HG03097 (cell line): ENCODE measurements around the gene PGPEP1.

ENCODE experiments used
- ATAC-seq: cut with Tn5 transposase; IDR thresholded peaks from one replicate; pipeline ENCODE4 v1.9.1; 2021; ENCODE audit not compliant: unreplicated experiment, low FRiP score

The PGPEP1 gene, protein sequence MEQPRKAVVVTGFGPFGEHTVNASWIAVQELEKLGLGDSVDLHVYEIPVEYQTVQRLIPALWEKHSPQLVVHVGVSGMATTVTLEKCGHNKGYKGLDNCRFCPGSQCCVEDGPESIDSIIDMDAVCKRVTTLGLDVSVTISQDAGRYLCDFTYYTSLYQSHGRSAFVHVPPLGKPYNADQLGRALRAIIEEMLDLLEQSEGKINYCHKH

DNA sequence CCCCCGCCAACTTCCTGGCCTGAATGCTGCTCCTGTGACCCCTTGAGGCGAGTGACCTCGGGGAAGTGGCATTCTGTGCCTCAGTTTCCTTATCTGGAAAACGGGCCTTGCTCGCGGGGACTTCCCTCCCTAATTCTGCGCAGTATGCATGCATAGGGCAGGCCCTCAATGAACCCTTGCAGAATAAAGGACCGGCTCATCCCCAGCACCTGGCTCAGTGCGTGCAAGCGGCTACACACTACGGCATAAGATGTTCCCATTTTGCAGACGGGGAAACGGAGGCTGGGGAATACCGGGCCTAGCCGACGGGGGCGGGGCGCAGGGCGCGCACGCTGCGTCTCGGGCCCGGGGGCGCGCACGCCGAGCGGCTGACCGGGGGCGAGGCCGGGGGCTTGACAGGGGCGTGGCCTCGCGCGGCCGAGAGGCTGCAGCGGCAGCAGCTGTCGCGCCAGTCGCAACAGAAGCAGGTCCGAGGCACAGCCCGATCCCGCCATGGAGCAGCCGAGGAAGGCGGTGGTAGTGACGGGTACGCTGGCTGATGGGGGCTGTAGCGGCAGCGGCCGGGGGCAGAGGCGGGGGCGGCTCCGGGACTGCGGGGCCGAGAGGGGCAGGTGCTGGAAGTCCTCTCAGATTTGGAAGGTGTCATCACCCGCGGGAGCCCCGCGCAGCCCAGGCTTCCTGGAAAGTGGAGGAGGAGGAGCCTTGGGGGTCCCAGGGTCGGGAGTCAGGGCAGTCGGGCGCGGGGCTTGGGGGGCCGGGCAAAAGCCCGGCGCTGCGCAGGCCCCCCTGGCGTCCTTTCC is at the start of gene PGPEP1:
Gene PGPEP1, plus strand, starts transcription at position 409 of the 800 bp plus-strand sequence. Its CDS starts 84 bp downstream, at position 493.
- no peak for ATAC-seq

DNA sequence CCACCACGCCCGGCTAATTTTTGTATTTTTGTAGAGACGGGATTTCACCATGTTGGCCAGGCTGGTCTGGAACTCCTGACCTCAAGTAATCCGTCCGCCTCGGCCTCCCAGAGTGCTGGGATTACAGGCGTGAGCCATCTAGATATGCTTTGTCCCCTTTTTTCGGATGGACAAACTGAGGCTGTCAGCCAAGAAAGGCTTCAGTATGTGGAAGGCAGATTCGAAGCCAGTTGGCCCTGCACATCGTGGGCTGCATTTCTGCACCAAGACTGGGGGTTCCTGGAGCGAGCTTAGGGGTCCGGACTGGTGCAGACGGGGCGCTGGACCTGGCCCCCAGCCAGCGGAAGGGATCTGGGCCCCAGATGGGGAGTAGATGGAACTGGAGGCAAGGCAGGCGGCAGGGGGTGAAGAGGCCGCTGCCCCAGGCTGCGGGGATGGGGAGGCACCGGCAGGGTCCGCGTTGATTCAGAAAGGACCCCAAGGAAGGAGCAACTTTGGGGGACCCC is 49.3 kb upstream of the PGPEP1 start:
- ATAC-seq, result peak; percentile 8

- peak; percentile 44 for ATAC-seq
Observed at GRCh38 chr19:18291590-18292461, 48.6 kb upstream of the PGPEP1 start.

GRCh38 chr19:18292462-18292809 is 48.0 kb upstream of the PGPEP1 start:
- ATAC-seq, result no peak

DNA sequence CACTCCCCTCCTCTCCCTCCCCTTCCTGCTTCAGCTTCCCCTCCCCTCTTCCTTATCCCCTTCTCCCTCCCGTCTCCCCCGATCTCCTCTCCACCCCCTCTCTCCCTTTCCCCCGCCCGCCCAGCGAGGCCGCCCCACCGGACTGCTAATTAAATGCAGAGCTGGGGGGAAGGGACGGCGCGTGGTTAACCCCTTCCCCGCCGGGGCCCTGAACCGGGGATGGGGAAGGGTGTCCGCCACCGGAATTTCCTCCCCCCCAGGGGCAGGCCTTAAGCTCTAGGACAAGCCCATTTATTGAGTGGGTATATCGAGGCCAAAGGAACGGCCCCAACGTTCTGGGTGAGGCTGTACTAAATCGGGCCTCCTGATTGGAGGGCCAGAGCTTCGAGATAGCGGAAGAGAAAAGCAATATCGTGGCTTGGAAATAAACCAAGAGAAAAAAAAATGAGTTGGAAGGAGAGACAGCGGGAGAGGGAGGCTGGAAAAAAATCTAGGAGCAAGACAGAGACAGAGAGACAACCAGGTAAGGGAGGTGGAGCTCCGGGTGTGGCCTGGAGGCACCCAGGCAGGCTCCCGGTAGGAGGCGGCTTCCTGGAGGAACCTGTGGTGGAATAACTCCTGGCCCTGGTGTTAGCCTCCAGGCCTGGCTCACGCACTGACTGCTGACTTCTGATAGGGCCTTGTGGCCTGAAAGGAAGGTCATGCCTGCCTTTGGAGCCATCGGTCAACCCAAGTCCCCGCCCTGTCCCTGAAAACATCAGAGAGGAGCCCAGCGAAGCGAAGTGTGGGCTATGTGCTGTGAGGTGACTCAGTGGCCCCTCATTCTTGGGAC is 47.4 kb upstream of the PGPEP1 start:
- ATAC-seq, result no peak

GRCh38 chr19:18293642-18294466 is 46.5 kb upstream of the PGPEP1 start:
- ATAC-seq, result no peak

- ATAC-seq, result no peak
Observed at GRCh38 chr19:18294467-18294864, 45.9 kb upstream of the PGPEP1 start.

- no peak for ATAC-seq
Observed at GRCh38 chr19:18295034-18295451, 45.4 kb upstream of the PGPEP1 start.

DNA sequence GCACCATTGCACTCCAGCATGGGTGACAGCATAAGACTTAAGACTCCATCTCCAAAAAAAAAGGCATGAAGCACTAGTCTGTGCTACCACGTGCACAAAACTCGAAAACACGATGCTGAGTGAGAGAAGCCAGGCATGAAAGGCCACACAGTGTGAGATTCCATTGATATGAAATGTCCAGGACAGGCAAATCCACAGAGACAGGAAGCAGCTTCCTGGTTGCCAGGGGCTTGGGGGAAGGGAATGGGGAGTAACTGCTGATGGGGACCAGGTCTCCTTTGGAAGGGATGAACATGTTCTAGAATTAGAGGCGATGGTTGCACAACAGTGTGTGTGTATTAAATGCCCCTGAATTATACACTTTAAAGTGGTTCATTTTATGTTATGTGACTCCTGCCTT is 43.1 kb upstream of the PGPEP1 start:
- ATAC-seq, result no peak

DNA sequence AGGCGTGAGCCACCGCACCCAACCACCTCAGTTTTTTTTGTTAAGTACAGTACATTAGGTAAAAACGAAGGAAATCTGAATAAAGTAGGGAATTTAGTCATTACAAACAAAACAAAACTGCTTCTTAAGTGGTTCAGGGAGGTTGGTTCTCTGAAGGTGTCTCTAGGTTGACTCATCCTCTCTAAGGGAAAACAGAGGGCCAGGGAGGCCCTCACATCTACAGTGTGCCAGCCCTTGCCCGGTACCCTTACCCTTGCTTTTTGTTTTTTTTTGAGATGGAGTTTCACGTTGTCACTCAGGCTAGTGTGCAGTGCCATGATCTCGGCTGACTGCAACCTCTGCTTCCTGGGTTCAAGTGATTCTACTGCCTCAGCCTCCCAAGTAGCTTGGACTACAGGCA is 41.8 kb upstream of the PGPEP1 start:
- ATAC-seq, result no peak

GRCh38 chr19:18299654-18300053 is 40.7 kb upstream of the PGPEP1 start:
- ATAC-seq, result no peak

DNA sequence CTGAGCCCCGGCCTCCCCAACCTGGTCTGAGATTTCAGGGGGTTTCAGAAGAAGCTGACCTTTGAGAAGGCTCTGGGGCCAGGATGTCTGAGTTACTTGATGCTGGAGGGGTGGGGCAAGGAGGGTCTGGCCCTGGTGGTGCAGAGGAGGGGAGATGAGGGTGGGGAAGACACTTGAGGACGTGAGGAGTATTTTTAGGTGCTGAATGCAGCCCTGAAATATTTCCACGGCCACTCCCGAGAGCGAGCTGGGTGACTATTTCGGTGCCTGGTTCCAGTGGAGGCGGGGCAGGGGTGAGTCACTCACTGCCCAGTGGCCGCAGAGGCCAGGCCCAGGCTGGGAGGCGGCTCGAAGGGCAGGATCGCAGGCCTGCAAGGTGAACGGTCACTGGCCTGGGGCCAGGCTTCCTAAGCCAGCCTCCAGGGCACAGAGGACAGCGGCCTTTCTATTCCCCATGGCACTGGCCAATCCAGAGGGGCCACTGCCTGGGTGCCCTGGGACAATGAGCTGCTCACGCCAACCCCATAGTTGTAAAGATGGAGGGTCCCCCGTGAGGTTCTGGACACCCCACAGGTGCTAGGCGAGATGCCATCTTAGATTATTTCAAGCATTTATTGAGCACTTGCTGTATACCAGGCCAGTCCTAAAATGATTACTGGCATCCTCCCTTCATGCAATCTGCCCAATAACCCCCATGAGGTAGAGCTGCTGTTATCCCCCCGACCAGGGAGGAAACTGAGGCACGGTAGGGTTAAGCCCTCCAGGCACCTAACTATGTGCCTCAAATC is 39.3 kb upstream of the PGPEP1 start:
- ATAC-seq, result no peak

DNA sequence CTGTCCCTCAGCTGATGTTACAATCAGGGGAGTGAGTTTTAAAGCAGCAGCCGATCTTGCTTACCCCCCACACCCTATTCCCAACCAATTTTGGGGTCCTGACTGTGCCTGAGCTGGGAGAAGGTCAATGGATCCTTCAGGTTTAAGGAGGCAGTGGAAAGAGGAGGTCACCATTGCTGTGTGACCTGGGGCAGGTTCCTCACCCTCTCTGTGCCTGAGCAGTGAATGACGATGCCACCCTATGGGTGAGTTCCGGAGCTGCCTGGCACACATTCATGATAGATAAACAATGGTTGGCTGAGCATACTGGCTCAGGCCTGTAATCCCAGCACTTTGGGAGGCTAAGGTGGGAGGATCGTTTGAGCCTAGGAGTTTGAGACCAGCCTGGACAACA is 38.7 kb upstream of the PGPEP1 start:
- no peak for ATAC-seq

- ATAC-seq, result no peak
Observed at GRCh38 chr19:18304208-18304457, 36.3 kb upstream of the PGPEP1 start.

DNA sequence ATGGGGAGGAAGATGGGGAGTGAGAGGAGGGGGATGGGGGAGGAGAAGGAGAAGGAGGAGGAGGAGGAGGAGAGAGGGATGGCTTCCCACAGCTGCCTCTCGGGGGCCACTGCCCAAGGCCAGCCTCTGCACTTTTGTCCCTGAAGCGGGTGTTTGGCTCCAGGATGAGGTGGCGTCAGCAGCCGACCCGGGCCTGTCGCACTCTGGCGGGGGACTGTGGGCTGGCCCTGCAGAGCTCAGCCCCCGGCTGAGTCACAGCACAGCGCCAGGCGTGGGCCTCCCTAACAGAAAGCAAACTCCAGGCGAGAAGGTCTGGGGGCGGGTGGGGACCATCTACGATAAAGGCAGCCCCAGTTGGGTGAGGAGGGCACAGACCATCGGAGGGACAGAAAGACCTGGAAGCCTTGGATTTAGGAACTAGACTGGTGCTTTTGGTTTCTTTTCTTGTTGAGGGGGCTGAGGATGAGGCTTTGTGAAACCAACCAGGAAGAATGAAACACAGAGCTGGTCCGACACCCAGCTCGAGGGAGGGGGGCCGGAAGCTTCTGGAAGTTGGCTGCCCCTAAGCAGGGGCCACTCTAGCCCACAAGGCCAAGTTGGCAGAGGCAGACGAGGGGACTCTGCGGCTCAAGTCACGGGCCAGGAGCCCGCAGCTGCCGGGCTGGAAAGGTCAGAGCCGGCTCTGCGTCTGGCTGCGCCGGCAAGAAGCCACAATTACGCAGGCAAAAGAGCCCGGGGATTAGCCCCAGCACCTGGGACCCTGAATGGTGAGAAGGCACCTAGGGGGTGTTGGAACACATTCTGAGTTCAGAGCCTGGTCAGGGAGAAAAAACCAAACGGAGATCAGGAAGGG is 35.7 kb upstream of the PGPEP1 start:
- peak; percentile 31 for ATAC-seq

DNA sequence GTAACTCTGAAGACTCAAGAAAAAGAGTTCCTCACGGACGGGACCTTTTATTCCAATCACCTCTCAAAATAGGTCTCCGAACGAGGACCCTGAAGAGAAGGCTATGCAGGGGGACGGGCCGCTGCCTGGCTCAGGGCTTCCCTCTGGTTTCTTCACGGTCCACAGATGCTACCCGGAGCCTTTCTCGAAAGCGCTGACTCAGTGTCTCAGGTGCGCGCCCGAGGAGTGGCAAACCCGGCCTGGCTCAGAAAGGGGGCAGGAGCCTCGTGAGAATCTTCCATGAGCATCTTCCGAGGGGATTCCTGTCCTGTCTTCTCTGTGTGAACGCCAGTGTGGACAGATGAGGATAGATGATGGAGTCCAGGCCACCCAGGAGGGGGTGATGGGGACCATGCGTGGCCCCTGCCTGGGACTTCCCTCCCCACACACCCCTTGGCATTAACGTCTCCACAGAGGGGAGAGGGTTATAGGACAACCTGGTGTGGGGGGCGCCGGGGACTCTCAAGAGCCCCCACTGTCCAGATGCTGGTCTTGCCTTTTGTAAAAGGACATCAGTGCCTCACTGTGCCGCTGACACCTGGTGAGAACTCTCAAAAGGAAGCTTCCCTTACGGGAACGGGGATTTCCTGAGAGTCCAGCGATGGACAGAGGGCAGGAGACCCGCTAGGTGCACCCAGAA is 34.0 kb upstream of the PGPEP1 start:
- no peak for ATAC-seq

DNA sequence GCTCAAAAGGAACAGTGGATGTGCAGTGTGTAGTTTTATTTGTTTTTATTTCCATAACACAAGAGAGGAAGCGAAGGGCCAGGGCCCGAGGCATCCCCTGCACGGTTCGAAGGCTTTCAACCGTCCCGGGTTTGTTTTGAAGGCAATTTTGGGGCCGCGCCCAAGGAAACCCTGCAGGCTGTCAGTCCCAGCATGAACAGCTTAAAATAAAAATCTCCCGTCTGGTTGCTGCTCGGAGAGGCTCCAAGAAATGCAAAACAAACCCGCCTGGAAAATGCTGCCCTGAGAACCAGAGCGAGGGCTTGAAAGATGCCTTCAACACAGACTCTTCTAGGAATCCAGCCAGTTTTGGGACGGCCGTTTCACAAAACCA is 33.5 kb upstream of the PGPEP1 start:
- ATAC-seq, result no peak

DNA sequence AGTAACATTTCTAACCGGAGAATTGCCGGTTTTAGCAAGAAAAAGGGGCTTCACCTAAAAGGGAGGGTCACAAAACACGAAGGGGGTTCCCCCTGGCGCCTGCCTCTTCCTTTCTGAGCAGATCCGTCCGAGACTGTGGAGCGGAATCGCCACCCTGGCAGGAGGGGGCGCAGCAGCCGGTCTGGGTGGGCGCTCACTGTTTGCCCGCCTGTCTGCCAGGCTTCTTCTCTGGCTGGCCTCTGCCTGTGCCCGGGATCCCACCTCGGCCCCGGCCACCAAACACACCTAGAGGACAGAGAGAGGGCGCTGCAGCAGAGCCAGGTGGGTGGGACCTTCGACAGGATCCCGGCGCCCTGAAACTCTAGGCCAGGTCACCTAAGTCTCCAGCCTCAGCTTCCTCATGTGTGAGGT is 33.1 kb upstream of the PGPEP1 start:
- ATAC-seq, result no peak
